Right lobe of liver (tissue), 4 donors: ENCODE measurements around the gene TNK1.

Experiments
- POLR2A ChIP-seq: fragments of 450-650 bp; IDR thresholded peaks from one replicate; pipeline ENCODE4 v1.6.1; 2017; ENCODE audit warnings: antibody characterized with exemption, mild to moderate bottlenecking
- TF ChIP-seq, protein P1 (sequence below), 4 donors: fragments of 200-600 bp in 3 of 4; fragments of 450-650 bp in 1 of 4; IDR thresholded peaks; one replicate each; pipeline versions ENCODE4 v1.5.1 to v1.8.0; 2016 to 2022; ENCODE audit warnings: antibody characterized with exemption in 4 of 4, mild to moderate bottlenecking in 2 of 4
- donor health status: DM: no; HTN: no; CAD: no.
- donor health status: DM: no; HTN: no; CAD: no.
- donor health status: DM: no; HTN: yes; CAD: no.

DNA sequence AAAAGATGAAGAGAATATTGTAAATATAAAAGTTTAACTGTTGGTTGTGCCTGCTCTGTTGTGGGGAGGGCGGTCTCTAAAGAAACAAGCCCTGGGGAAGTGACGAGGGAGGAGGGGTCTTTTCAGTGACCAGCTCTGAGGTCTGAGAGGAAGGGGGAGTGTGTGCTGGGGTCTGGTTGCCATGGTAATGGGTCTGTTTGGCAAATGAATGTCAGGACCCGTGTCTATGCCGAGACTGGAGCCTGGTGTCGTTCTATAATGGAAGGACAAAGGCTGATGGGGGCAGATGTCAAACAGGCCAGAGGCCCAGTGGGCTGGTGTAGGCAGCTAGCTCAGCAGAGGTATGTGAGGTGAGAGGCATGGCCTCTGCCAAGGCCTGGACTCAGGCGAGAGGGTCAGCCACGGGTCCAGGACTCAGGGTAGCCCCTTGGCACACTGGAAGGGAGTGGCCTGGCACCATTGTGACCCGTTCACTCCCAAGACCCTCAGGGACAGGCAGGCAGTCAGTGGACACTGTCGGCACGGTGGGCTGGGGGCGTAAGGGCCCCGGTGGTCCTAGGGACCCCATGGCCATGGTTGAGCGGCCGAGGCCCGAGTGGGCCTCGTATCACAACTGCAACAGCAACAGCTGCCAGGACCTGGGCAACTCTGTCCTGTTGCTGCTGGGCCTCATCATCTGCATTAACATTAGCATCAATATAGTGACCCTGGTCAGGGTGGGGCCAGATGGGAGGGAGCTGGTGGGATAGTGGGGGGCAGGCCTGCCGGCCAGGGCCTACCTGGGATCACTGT lies 39.1 kb downstream of the TNK1 start, which contains the start of gene SPEM1:
- TF ChIP-seq POLR2A = no peak
- TF ChIP-seq, protein P1, sequence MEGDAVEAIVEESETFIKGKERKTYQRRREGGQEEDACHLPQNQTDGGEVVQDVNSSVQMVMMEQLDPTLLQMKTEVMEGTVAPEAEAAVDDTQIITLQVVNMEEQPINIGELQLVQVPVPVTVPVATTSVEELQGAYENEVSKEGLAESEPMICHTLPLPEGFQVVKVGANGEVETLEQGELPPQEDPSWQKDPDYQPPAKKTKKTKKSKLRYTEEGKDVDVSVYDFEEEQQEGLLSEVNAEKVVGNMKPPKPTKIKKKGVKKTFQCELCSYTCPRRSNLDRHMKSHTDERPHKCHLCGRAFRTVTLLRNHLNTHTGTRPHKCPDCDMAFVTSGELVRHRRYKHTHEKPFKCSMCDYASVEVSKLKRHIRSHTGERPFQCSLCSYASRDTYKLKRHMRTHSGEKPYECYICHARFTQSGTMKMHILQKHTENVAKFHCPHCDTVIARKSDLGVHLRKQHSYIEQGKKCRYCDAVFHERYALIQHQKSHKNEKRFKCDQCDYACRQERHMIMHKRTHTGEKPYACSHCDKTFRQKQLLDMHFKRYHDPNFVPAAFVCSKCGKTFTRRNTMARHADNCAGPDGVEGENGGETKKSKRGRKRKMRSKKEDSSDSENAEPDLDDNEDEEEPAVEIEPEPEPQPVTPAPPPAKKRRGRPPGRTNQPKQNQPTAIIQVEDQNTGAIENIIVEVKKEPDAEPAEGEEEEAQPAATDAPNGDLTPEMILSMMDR (IDR thresholded peaks at IDR 0.05) = no peak
